GM21737 (cell line): ENCODE results near the gene SRSF1.
"Not testable (repeated sequence)": the region's sequence is repeated elsewhere in the genome, so short reads cannot be mapped to it uniquely, and the experiment has no call there.

Experiments used
- ATAC-seq: cut with Tn5 transposase; IDR thresholded peaks from one replicate; pipeline ENCODE4 v1.9.1; 2021; ENCODE audit warnings: mild to moderate bottlenecking, moderate library complexity; ENCODE audit not compliant: unreplicated experiment

Gene SRSF1

GRCh38 chr17:58006924-58007780, at the start of gene SRSF1:
Gene SRSF1, minus strand, starts transcription at chr17:58007246. Its CDS starts 109 bp downstream, at chr17:58007137.
- peak; percentile 83 for ATAC-seq

DNA sequence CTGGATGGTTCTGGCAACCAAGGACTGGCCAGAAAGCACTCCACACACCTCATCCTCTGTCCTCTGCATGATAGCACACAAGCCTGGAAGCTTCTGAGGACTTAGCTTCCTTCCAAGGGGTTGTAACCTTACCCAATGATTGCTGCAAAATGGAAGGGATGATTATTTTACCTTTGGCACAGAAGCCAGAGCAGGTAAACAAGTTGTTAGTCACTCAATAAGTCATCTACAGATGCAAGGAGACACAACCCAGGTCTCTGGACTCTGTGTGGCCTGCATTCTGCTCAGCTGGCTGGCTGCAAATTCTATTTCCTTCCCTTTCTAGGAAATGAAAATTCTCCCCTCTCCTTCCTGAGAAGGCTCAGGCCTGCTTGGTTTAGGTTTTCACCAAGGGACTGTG, 49.4 kb upstream of the SRSF1 start:
- ATAC-seq = no peak

- ATAC-seq = no peak
Measured at GRCh38 chr17:58054641-58055040, 47.6 kb upstream of the SRSF1 start.

GRCh38 chr17:58052945-58053715, 46.1 kb upstream of the SRSF1 start:
- ATAC-seq = no peak

DNA sequence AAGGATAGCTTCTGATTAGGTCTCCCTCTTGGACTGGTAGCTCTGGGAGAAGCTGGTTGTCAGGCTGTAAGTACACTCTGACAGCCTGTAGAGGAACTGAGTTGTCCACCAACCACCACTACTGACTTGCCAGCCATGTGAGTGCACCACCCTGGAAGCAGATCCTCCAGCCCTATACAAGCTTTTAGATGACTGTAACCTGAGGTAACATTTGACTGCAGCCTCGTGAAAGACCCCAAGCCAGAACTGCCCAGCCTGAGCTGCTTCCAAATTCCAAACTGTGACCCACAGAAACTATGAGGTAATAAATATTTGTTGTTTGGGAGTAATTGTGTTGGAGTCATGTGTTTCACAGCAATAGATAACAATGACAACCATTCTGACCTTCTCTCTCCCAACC, 45.4 kb upstream of the SRSF1 start:
- ATAC-seq = no peak

DNA sequence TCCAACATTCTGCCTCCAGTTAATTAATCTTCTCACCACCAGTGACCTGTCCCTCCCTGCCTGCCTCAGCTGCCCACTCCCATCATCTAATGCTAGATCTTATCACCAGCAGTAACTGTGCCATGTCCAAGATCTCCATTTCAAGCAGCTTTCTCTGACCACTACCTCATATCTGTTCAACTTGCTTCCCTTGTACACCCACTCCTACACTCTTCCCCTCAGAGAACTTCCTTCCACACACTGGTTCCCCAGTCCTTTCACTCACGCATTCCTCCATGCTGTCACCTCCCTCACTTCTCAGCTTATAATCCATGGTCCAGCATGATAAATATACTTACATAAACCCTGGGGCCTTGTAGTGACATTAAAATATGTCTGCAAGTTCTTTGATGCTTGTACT, 44.4 kb upstream of the SRSF1 start:
- no peak for ATAC-seq

DNA sequence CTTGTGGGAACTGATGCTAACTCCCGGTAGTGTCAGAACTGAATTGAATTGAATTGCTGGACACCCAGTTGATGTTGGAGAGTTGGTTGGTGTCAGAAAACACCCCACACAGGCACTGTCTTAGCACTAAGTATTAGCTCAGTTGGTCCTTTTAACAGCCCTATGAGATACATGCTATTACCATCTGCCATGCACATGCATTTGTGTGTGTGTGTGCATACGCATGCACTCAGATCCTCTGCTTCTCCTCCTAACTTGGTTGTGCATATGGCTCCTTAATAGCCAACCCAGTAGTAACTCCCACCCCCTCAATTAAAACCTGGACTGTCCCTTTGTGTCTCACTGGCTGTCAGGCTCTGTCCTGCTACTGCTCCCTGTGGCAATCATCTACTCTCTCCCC, 43.9 kb upstream of the SRSF1 start:
- no peak for ATAC-seq

GRCh38 chr17:58049533-58049932, 42.5 kb upstream of the SRSF1 start:
- ATAC-seq = no peak

DNA sequence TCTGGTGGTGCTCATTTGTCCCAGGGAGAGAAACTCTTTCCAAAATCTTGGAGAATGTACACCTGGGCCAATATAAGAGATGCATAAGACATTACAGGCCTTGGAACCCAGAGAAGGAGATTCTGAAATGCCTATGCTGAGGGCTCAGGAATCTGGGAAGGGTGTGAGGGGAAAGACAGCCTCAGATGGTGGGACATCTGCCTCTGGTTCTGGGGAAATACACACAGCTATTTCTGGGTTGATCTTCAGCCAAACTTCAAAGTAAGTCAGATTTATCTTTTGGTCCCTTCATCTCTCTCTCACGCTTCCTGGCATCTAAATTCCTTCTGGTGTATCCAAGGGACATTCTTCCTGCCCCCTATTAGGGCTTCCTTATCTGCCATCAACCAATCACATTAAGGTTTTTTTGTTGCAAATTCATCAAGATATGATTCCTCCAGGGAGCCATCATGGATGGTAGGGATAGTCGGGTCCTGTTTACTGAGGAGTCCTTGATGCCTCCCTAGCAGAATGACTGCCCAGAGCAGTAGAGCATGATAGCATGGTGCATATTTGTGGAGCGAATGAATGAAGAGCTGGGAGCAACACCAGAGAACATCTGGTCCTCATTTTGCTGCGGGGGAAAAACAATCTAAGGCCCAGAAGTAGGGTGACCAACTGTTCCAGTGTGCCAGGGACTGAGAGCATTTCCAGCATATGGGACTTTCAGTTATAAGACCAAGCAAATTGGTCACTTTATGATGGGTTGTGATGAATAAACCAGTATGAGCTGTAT, 40.5 kb upstream of the SRSF1 start:
- ATAC-seq = no peak

- ATAC-seq = no peak
Measured at GRCh38 chr17:58046239-58047094, 39.4 kb upstream of the SRSF1 start.

- ATAC-seq = not testable (repeated sequence)
Measured at GRCh38 chr17:58044256-58044655, 37.2 kb upstream of the SRSF1 start.

GRCh38 chr17:58043221-58044181, 36.5 kb upstream of the SRSF1 start:
- no peak for ATAC-seq

- ATAC-seq = no peak
Measured at GRCh38 chr17:58041161-58041560, 34.1 kb upstream of the SRSF1 start.

GRCh38 chr17:58040386-58040785, 33.3 kb upstream of the SRSF1 start:
- ATAC-seq = no peak

DNA sequence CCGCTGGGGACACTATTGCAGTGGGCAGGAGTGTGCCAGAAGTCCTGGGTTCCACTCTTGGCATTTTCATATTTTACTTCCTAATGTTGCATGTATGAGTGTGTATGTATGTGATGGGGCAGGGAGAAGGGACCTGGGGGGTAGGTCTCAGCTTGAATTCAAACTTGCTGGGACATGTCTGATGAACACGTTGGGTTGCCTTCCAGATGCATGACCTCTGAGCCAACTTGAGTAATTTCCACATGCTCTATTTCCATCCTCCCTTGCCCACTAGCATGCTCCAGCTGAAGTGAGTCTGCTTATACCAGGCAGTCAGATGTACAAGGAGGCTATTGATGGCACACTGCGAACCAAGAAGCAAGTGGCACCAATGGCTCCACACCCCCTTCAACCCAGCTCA, 32.9 kb upstream of the SRSF1 start:
- ATAC-seq = no peak

GRCh38 chr17:58032691-58033415, 25.8 kb upstream of the SRSF1 start:
- no peak for ATAC-seq

GRCh38 chr17:58028578-58028977, 21.5 kb upstream of the SRSF1 start:
- ATAC-seq = no peak

GRCh38 chr17:58020401-58020800, 13.4 kb upstream of the SRSF1 start:
- no peak for ATAC-seq

- no peak for ATAC-seq
Measured at GRCh38 chr17:58019521-58019920, 12.5 kb upstream of the SRSF1 start.
